Activated CD4-positive, alpha-beta memory T cell treated with anti-CD3 and anti-CD28 coated beads, Interleukin-2, amount 10 ng/mL, durations not matched to agents 7 days and 5 days (primary cell): ENCODE results near the gene HDAC1. TPM values are rescaled to one million over a fixed set of nuclear protein-coding genes. Genes with fewer than 3 reads are reported as not detected.
"Not testable (repeated sequence)": the region's sequence is repeated elsewhere in the genome, so short reads cannot be mapped to it uniquely, and the experiment has no call there.

Source experiments
- CTCF ChIA-PET: fragments of 350-600 bp; sonication (Branson Sonifier 250); formaldehyde crosslinking; loops from one replicate; lab custom pipeline; 2021; ENCODE audit warnings: antibody characterized with exemption, inconsistent platforms; lab: Charles Lee
- POLR2A ChIA-PET: fragments of 350-600 bp; sonication (Branson Sonifier 250); formaldehyde crosslinking; loops from one replicate; lab custom pipeline; 2021; ENCODE audit warnings: antibody characterized with exemption; lab: Charles Lee
- DNase-seq: peaks from one replicate; pipeline ENCODE4 v3.0.0-alpha.2; 2020
- H3K27ac Mint-ChIP-seq: one replicate; pipeline ENCODE4 v1.8.0; 2021; ENCODE audit warnings: mild to moderate bottlenecking, mixed read lengths
- H3K27me3 Mint-ChIP-seq: one replicate; pipeline ENCODE4 v1.8.0; 2021; ENCODE audit warnings: mixed read lengths
- H3K36me3 Mint-ChIP-seq: one replicate; pipeline ENCODE4 v1.8.0; 2021; ENCODE audit warnings: low read depth, mixed read lengths
- H3K4me1 Mint-ChIP-seq: one replicate; pipeline ENCODE4 v1.8.0; 2021; ENCODE audit warnings: mixed read lengths
- H3K4me3 Mint-ChIP-seq: one replicate; pipeline ENCODE4 v1.8.0; 2021; ENCODE audit warnings: mild to moderate bottlenecking, mixed read lengths
- H3K9me3 Mint-ChIP-seq: one replicate; pipeline ENCODE4 v1.8.0; 2021; ENCODE audit warnings: mixed read lengths
- total RNA-seq, 2 experiments: library from RNA; stranded (reverse); gene quantifications; one replicate each; pipeline ENCODE4 v1.2.3, GENCODE V29; 2021

Gene HDAC1
- total RNA-seq, 2 experiments from 2014 or later = 180 to 185 TPM

DNA sequence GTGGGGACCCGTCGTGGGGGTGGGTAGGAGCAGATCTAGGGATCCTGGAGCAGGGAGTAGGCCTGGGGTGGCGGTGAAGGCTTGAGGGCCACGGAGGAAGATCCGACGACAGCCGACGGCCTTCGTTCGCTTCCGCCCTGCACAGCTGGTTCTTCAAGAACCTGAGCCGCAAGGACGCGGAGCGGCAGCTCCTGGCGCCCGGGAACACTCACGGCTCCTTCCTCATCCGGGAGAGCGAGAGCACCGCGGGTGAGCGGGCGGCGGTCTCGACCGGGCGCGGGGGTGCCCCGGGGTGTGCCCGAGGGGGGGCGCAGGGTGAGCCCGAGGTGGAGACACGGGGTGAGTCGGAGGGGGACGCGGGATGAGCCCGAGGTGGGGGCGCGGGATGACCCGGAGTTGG is 16.5 kb upstream of the HDAC1 start:
- Mint-ChIP-seq H3K4me3 (no peak overlapping the region), H3K4me1 (peaks cover 40% of the 10 kb centered on the region), H3K27ac (no peak overlapping the region), H3K27me3 (no peaks in the 10 kb centered on the region), H3K36me3 (peaks cover 89% of the 10 kb centered on the region), H3K9me3 (no peaks in the 10 kb centered on the region)
- DNase-seq = no peak
- ChIA-PET CTCF (no interaction called here), POLR2A (interaction anchor here (2.3 to 2.6 kb wide), 2 partner anchors 16 to 21 kb away, joined by 7 to 23 read pairs; partner anchors contain the start of gene HDAC1)

DNA sequence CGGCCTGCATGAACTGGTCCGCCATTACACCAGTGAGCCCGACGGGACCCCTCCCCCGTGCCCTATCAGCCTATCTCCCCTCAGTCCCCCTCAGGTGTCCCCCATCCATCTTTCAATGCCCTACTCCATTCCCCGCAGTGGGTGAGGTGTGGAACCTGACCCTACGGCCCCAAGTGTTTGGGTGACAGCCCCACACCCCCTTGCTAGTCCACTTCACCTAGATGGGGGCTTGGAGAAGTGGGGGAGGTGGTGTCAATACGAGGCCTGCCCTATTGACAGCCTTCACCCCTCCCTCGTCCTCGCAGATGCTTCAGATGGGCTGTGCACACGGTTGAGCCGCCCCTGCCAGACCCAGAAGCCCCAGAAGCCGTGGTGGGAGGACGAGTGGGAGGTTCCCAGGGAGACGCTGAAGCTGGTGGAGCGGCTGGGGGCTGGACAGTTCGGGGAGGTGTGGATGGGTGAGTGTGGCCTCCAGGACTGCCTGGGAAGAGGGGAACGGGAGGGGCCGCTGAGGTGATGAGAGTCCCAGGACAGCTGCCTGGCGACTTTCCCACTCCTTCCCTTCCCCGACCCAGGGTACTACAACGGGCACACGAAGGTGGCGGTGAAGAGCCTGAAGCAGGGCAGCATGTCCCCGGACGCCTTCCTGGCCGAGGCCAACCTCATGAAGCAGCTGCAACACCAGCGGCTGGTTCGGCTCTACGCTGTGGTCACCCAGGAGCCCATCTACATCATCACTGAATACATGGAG is 15.7 kb upstream of the HDAC1 start:
- POLR2A ChIA-PET = interaction anchor here (0.8 to 1.5 kb wide), 3 partner anchors 37 to 53 kb away, joined by 3 read pairs; no protein-coding TSS in a partner anchor
- H3K27ac Mint-ChIP-seq = no peak overlapping the region
- H3K9me3 Mint-ChIP-seq = no peaks in the 10 kb centered on the region
- no peak for DNase-seq
- peaks cover 37% of the 10 kb centered on the region for H3K4me1 Mint-ChIP-seq
- H3K36me3 Mint-ChIP-seq = peaks cover 93% of the 10 kb centered on the region
- no peak overlapping the region for H3K4me3 Mint-ChIP-seq
- no peaks in the 10 kb centered on the region for H3K27me3 Mint-ChIP-seq
- CTCF ChIA-PET = interaction anchor here (0.6 kb wide), 1 partner anchor 360 kb away, joined by 3 read pairs; no protein-coding TSS in a partner anchor

DNA sequence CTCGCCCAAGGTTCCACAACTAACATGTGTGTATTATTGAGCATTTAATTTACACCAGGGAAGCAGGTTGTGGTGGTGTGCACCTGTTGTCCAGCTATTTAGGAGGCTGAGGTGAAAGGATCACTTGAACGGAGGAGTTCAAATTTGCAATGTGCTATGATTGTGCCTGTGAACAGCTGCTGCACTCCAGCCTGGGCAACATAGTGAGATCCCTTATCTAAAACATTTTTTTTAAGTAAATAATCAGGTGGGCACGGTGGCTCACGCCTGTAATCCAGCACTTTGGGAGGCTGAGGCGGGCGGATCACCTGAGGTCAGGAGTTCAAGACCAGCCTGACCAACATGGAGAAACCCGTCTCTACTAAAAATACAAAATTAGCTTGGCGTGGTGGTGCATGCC is 7.1 kb upstream of the HDAC1 start:
- CTCF ChIA-PET = interaction anchor here (0.7 kb wide), 1 partner anchor 19 kb away, joined by 4 read pairs; no protein-coding TSS in a partner anchor
- POLR2A ChIA-PET, H3K27ac Mint-ChIP-seq: not testable (repeated sequence)

DNA sequence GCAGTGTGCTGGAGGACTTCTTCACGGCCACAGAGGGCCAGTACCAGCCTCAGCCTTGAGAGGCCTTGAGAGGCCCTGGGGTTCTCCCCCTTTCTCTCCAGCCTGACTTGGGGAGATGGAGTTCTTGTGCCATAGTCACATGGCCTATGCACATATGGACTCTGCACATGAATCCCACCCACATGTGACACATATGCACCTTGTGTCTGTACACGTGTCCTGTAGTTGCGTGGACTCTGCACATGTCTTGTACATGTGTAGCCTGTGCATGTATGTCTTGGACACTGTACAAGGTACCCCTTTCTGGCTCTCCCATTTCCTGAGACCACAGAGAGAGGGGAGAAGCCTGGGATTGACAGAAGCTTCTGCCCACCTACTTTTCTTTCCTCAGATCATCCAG is 6.2 kb upstream of the HDAC1 start:
- Mint-ChIP-seq H3K9me3 (no peaks in the 10 kb centered on the region), H3K36me3 (peaks cover 45% of the 10 kb centered on the region), H3K27ac (no peak overlapping the region), H3K4me3 (no peak overlapping the region), H3K4me1 (peaks cover 6% of the 10 kb centered on the region), H3K27me3 (no peaks in the 10 kb centered on the region)
- no peak for DNase-seq
- ChIA-PET POLR2A (no interaction called here), CTCF (no interaction called here)

More for the DNA sequence above, 7.1 kb upstream of the HDAC1 start:
- not testable (repeated sequence) for H3K27me3 Mint-ChIP-seq, DNase-seq, H3K4me1 Mint-ChIP-seq, H3K4me3 Mint-ChIP-seq, H3K9me3 Mint-ChIP-seq
- peaks cover 52% of the 10 kb centered on the region for H3K36me3 Mint-ChIP-seq

DNA sequence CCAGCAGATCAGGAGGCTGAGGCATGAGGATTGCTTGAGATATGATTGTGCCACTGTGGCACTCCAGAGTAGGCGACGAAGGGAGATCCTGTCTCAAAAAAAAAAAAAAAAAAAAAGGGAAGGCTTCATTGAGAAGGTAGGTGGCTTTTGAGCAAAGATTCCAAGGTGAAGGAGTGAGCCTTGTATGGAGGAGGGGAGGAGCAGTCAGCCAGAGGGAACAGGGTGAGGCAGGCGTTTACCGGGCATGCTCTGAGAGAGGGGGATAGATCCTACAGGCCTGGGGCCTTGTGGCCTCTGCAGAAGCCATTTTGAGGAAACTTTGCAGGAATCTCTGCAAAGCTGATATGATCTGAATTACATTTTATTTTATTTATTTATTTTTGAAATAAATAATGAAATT is 5.1 kb upstream of the HDAC1 start:
- Mint-ChIP-seq H3K36me3 (peaks cover 37% of the 10 kb centered on the region), H3K27me3 (no peaks in the 10 kb centered on the region), H3K9me3 (no peaks in the 10 kb centered on the region), H3K27ac (peak overlapping the region; percentile 31), H3K4me3 (no peak overlapping the region), H3K4me1 (peaks cover 16% of the 10 kb centered on the region)
- no peak for DNase-seq
- ChIA-PET POLR2A (no interaction called here), CTCF (interaction anchor here (0.7 to 1.0 kb wide), 3 partner anchors 50 to 325 kb away, joined by 3 to 7 read pairs (median 4); no protein-coding TSS in a partner anchor)

DNA sequence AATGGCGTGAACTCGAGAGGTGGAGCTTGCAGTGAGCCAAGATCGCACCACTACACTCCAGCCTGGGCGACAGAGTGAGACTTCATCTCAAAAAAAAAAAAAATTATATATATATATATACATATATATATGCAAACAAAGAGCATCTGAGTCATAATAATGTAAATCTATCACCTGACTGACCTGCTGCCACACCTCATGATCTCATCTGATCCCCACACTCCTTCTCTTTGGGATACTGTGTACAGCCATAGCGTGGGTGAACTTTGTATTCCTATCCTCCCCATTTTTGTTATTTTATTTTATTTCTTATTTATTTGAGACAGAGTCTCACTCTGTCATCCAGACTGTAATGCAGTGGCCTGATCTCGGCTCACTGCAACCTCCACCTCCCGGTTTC is 2.6 kb upstream of the HDAC1 start:
- Mint-ChIP-seq H3K4me1 (peaks cover 30% of the 10 kb centered on the region), H3K27ac (no peak overlapping the region), H3K9me3 (no peaks in the 10 kb centered on the region), H3K27me3 (no peaks in the 10 kb centered on the region), H3K4me3 (no peak overlapping the region), H3K36me3 (peaks cover 43% of the 10 kb centered on the region)
- ChIA-PET CTCF (no interaction called here), POLR2A (interaction anchor here (1.0 to 3.7 kb wide), 3 partner anchors 33 to 66 kb away, joined by 3 to 21 read pairs (median 4); partner anchors contain the start of gene MARCKSL1)
- no peak for DNase-seq

DNA sequence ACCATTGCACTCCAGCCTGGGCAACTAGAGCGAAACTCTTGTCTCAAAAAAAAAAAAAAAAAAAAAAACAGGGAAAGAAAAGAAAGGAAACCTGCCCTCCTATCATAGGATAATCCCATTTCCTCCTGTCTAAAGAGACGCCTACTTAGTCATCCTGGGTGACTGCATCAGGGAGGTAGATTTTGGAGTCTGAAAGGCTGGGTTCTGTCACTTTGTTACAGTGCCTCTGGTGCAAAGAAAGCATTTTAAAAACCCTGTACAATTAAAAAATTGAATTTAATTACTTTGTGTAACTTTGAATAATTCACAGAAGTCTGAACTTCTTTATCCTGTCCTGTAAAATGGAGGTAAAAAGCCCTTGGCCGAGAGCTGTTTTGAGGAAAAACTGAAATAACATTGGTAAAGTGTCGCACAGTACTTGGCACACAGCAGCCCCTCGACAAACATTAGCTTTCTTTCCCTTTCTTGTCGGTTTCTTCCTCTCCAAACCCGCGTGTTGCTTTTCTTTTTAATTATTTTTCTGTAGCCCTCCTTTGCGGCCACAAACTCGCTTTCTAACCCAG is 657 bp upstream of the HDAC1 start:
- Mint-ChIP-seq H3K36me3 (peaks cover 45% of the 10 kb centered on the region), H3K27me3 (no peaks in the 10 kb centered on the region), H3K27ac (peak overlapping the region; percentile 84), H3K4me1 (peaks cover 46% of the 10 kb centered on the region), H3K4me3 (peak overlapping the region; percentile 91), H3K9me3 (no peaks in the 10 kb centered on the region)
- ChIA-PET POLR2A (interaction anchor here (0.7 to 3.7 kb wide), 24 partner anchors 7 to 112 kb away, joined by 3 to 35 read pairs (median 5); partner anchors contain the start of genes CCDC28B, IQCC, LCK and MARCKSL1), CTCF (interaction anchor here (0.6 to 2.5 kb wide), 14 partner anchors 11 to 183 kb away, joined by 3 to 14 read pairs (median 4); partner anchors contain the start of gene LCK)
- no peak for DNase-seq

DNA sequence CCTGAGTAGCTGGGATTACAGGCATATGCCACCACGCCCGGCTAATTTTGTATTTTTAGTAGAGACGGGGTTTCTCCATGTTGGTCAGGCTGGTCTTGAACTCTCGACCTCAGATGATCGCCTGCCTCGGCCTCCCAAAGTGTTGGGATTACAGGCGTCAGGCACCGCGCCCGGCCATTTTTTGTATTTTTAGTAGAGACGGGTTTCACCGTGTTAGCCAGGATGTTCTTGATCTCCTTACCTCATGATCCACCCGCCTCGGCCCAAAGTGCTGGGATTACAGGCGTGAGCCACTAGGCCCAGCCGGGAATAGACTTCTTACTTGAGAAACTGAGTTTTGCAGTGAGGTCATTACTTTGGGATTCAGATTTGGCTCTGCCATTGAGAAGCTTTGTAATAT is 6.3 kb downstream of the HDAC1 start:
- H3K36me3 Mint-ChIP-seq = peaks cover 63% of the 10 kb centered on the region
- ChIA-PET POLR2A (interaction anchor here (0.7 kb wide), 1 partner anchor 24 kb away, joined by 3 read pairs; no protein-coding TSS in a partner anchor), CTCF (interaction anchor here (1.1 kb wide), 1 partner anchor 83 kb away, joined by 3 read pairs; no protein-coding TSS in a partner anchor)
- H3K4me3 Mint-ChIP-seq, H3K27ac Mint-ChIP-seq, H3K9me3 Mint-ChIP-seq, H3K27me3 Mint-ChIP-seq, DNase-seq: not testable (repeated sequence)
- H3K4me1 Mint-ChIP-seq = peaks cover 47% of the 10 kb centered on the region

DNA sequence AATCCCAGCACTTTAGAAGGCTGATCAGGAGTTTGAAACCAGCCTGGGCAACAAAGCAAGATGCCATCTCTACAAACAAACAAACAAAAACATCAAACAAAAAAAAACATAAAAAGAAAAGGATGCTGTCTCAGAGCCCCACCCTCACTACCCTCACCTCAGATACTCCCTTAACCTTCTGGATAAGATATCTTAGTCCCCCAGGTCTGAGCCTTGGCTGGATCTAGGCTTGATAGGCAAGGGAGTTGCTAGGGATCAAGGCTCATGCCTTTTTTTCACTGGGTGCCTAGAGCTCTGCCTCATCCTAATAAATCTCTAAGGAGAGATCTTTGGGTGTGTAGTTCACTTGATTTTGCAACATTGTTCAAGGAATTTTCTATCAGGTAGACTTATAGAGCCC is 7.4 kb downstream of the HDAC1 start:
- Mint-ChIP-seq H3K27me3 (no peaks in the 10 kb centered on the region), H3K36me3 (peaks cover 66% of the 10 kb centered on the region), H3K27ac (no peak overlapping the region), H3K4me1 (peaks cover 44% of the 10 kb centered on the region), H3K9me3 (no peaks in the 10 kb centered on the region), H3K4me3 (no peak overlapping the region)
- POLR2A ChIA-PET = interaction anchor here (1.6 kb wide), 1 partner anchor 23 kb away, joined by 4 read pairs; no protein-coding TSS in a partner anchor
- CTCF ChIA-PET = no interaction called here
- no peak for DNase-seq

DNA sequence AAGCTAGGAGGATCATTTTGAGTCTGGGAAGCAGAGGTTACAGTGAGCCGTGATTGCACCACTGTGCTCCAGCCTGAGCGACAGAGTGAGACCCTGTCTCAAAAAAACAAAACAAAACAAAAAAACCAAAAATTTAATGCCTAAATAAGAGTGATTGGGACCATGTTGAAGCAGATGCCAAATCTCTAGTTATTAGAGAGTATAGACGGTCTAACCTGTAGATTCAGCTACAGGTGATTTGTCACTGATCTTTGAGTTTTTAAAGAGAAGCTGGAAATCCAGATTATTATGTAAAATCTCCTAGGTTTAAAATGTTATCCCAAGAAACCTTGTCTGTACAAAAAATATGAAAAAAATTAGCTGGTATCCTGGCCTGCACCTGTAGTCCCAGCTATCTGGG is 11.5 kb downstream of the HDAC1 start:
- DNase-seq = no peak
- Mint-ChIP-seq H3K27me3 (no peaks in the 10 kb centered on the region), H3K4me3 (no peak overlapping the region), H3K27ac (no peak overlapping the region), H3K36me3 (peaks cover 67% of the 10 kb centered on the region), H3K9me3 (peaks cover 2% of the 10 kb centered on the region), H3K4me1 (peaks cover 33% of the 10 kb centered on the region)
- ChIA-PET CTCF (interaction anchor here (0.9 to 1.2 kb wide), 2 partner anchors 12 to 87 kb away, joined by 3 to 4 read pairs; no protein-coding TSS in a partner anchor), POLR2A (no interaction called here)

DNA sequence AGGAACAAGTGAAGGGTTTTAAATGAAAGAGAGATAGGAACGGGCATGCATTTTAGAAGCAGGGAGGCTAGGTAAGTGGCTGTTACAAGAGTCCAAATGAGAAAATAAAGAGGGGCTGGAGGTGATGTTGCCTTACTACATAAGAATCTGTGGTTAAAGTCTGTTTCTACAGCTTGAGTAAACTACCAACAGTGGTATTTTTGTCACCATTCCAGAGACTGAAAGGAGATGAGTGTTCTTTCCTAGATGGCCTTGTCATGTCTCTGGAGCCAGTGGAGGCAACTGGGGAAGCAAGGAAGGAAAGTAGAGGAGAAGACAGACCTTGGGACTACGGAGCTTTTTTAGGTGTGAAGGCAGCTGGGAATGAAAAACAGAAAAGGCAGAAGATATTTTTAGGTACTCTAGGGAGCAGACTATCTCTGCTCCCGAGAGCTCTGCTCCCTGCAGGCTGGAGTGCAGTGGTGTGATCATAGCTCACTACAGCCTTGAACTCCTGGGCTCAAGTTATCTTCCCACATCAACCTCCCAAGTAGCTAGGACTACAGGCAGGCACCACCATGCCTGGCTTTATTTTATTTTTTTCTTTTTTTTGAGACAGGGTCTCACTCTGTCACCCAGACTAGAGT is 12.2 kb downstream of the HDAC1 start:
- ChIA-PET CTCF (interaction anchor here (0.9 to 1.2 kb wide), 2 partner anchors 13 to 88 kb away, joined by 3 to 4 read pairs; no protein-coding TSS in a partner anchor), POLR2A (interaction anchor here (0.8 kb wide), 1 partner anchor 11 kb away, joined by 3 read pairs; no protein-coding TSS in a partner anchor)
- no peak for DNase-seq
- Mint-ChIP-seq H3K4me3 (no peak overlapping the region), H3K27ac (peak overlapping the region; percentile 15), H3K36me3 (peaks cover 72% of the 10 kb centered on the region), H3K4me1 (peaks cover 38% of the 10 kb centered on the region), H3K9me3 (peaks cover 2% of the 10 kb centered on the region), H3K27me3 (no peaks in the 10 kb centered on the region)

DNA sequence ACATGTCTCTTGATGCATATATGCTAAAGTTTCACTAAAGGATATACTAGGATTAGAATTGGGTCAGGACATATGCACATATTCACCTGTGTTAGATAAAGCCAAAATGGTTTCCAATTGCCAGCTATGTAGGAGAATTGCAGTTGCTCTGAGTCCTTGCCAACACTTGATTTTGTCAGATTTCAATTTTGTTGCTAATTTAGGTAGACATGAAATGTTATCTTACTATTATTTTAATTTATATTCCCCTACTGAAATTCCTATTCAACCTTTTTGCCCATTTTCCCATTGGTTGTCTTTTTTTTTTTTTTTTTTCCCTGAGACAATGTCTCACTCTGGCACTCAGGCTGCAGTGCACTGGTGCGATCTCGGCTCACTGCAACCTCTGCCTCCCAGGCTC is 13.4 kb downstream of the HDAC1 start:
- H3K4me1 Mint-ChIP-seq = peaks cover 40% of the 10 kb centered on the region
- peaks cover 77% of the 10 kb centered on the region for H3K36me3 Mint-ChIP-seq
- no peak overlapping the region for H3K27ac Mint-ChIP-seq
- DNase-seq = no peak
- H3K9me3 Mint-ChIP-seq = peaks cover 2% of the 10 kb centered on the region
- POLR2A ChIA-PET = no interaction called here
- CTCF ChIA-PET = no interaction called here
- H3K4me3 Mint-ChIP-seq = no peak overlapping the region
- H3K27me3 Mint-ChIP-seq = no peaks in the 10 kb centered on the region
